IMR-90 (cell line): Measurements from ENCODE around the gene DIPK1A. TPM values are rescaled to one million over a fixed set of nuclear protein-coding genes. Genes with fewer than 3 reads are reported as not detected.

Experiments used
- ATAC-seq: fragments of 200-7000 bp; cut with Tn5 transposase; 2 replicates; pipeline ENCODE4 v1.9.1; 2020; ENCODE audit warnings: low read depth, mild to moderate bottlenecking, moderate library complexity
- BruUV-seq: library from RNA; stranded (reverse); fragments of 400-500 nt; replicated peaks from 2 replicates; lab custom pipeline; 2021; lab: Mats Ljungman, UMichigan
- CTCF ChIA-PET: fragments of 300-600 bp; formaldehyde crosslinking; extraction: SDS; loops from one replicate; lab custom pipeline; 2021; ENCODE audit warnings: antibody characterized with exemption; lab: Yijun Ruan, JAX
- POLR2A ChIA-PET: fragments of 300-600 bp; sonication (Branson Sonifier 250); formaldehyde crosslinking; loops from one replicate; lab custom pipeline; 2022; ENCODE audit warnings: antibody characterized with exemption; ENCODE audit not compliant: unreplicated experiment; lab: Charles Lee
- DNase-seq: peaks from one replicate; pipeline ENCODE4 v3.0.0; 2013
- H2AFZ ChIP-seq: replicated peaks from 2 replicates; pipeline ENCODE3; 2013; ENCODE audit warnings: low read length, mild to moderate bottlenecking; ENCODE audit not compliant: poor library complexity
- H2AK5ac ChIP-seq: 2 replicates; pipeline ENCODE4 v1.6.1; 2013; ENCODE audit warnings: low read depth, low read length, inconsistent platforms
- H2AK9ac ChIP-seq: replicated peaks from 2 replicates; pipeline ENCODE3; 2013; ENCODE audit warnings: mild to moderate bottlenecking, low read depth, low read length, moderate library complexity; ENCODE audit not compliant: poor library complexity
- H2BK120ac ChIP-seq: 2 replicates; pipeline ENCODE4 v1.6.1; 2013; ENCODE audit warnings: low read depth, low read length, inconsistent platforms
- H2BK15ac ChIP-seq: 3 replicates; pipeline ENCODE4 v1.6.1; 2013; ENCODE audit warnings: low read depth, low read length, inconsistent platforms
- H2BK20ac ChIP-seq: 2 replicates; pipeline ENCODE4 v1.6.1; 2013; ENCODE audit warnings: low read depth, mild to moderate bottlenecking, inconsistent platforms, low read length, moderate library complexity
- H2BK5ac ChIP-seq: 2 replicates; pipeline ENCODE4 v1.6.1; 2013; ENCODE audit warnings: mild to moderate bottlenecking, low read depth, low read length, inconsistent platforms; ENCODE audit not compliant: poor library complexity, severe bottlenecking
- H3K14ac ChIP-seq: replicated peaks from 2 replicates; pipeline ENCODE4 v1.6.1; 2013; ENCODE audit warnings: low read depth, low read length, inconsistent platforms
- H3K18ac ChIP-seq: 2 replicates; pipeline ENCODE4 v1.6.1; 2013; ENCODE audit warnings: low read depth, low read length, control low read depth
- H3K23ac ChIP-seq: 2 replicates; pipeline ENCODE4 v1.6.1; 2013; ENCODE audit warnings: low read depth, low read length, inconsistent platforms
- H3K27ac ChIP-seq: 2 replicates; pipeline ENCODE4 v1.5.1; 2013; ENCODE audit warnings: mild to moderate bottlenecking, control low read depth, low read length; ENCODE audit not compliant: insufficient read depth
- H3K27me3 ChIP-seq: 2 replicates; pipeline ENCODE4 v1.6.1; 2013; ENCODE audit warnings: low read length; ENCODE audit not compliant: control insufficient read depth, insufficient read depth
- H3K36me3 ChIP-seq: 2 replicates; pipeline ENCODE4 v1.6.1; 2013; ENCODE audit warnings: low read length, mixed read lengths; ENCODE audit not compliant: control insufficient read depth, insufficient read depth
- H3K4ac ChIP-seq: 2 replicates; pipeline ENCODE4 v1.6.1; 2013; ENCODE audit warnings: low read depth, low read length, inconsistent platforms
- H3K4me1 ChIP-seq: 2 replicates; pipeline ENCODE4 v1.6.1; 2013; ENCODE audit warnings: low read length, mixed read lengths; ENCODE audit not compliant: control insufficient read depth, insufficient read depth
- H3K4me2 ChIP-seq: 2 replicates; pipeline ENCODE4 v1.6.1; 2013; ENCODE audit warnings: low read depth, mild to moderate bottlenecking, control low read depth, low read length, moderate library complexity
- H3K4me3 ChIP-seq: 2 replicates; pipeline ENCODE4 v1.5.1; 2013; ENCODE audit warnings: low read depth, mild to moderate bottlenecking, control low read depth, low read length, moderate library complexity; ENCODE audit not compliant: insufficient read depth
- H3K56ac ChIP-seq: 2 replicates; pipeline ENCODE4 v1.6.1; 2013; ENCODE audit warnings: low read length, inconsistent platforms; ENCODE audit not compliant: insufficient read depth; ENCODE audit errors: extremely low read depth
- H3K79me1 ChIP-seq, 2 experiments: 2 replicates each; pipeline ENCODE4 v1.6.1; 2013; ENCODE audit warnings: low read length in 2 of 2, inconsistent platforms in 1 of 2, low read depth in 1 of 2
- H3K9ac ChIP-seq: 2 replicates; pipeline ENCODE4 v1.6.1; 2013; ENCODE audit warnings: low read depth, low read length, control low read depth
- H3K9me1 ChIP-seq: 2 replicates; pipeline ENCODE4 v1.6.1; 2013; ENCODE audit warnings: low read length, inconsistent platforms; ENCODE audit not compliant: insufficient read depth
- H3K9me3 ChIP-seq: 2 replicates; pipeline ENCODE4 v1.6.1; 2013; ENCODE audit warnings: low read length; ENCODE audit not compliant: control insufficient read depth, insufficient read depth
- H4K20me1 ChIP-seq: 2 replicates; pipeline ENCODE4 v1.6.1; 2013; ENCODE audit warnings: low read length, inconsistent platforms; ENCODE audit not compliant: insufficient read depth
- H4K5ac ChIP-seq: 2 replicates; pipeline ENCODE4 v1.6.1; 2013; ENCODE audit warnings: mild to moderate bottlenecking, low read depth, low read length, control low read depth
- H4K8ac ChIP-seq, 2 experiments: 2 replicates each; pipeline ENCODE4 v1.6.1; 2013; ENCODE audit warnings: low read depth in 2 of 2, low read length in 2 of 2, control low read depth in 1 of 2, inconsistent platforms in 1 of 2
- H4K91ac ChIP-seq: 2 replicates; pipeline ENCODE4 v1.6.1; 2013; ENCODE audit warnings: low read depth, low read length, inconsistent platforms; ENCODE audit not compliant: insufficient read depth
- BHLHE40 ChIP-seq: fragments of 150-350 bp; IDR thresholded peaks from 2 replicates; pipeline ENCODE4 v1.6.1; 2016; ENCODE audit warnings: mild to moderate bottlenecking, low read depth, low read length
- CHD1 ChIP-seq: IDR thresholded peaks from 2 replicates; pipeline ENCODE4 v1.6.1; 2012; ENCODE audit warnings: low read depth, low read length, improper control_type of control experiment
- FOS ChIP-seq: fragments of 150-350 bp; IDR thresholded peaks from 2 replicates; pipeline ENCODE4 v1.6.1; 2016; ENCODE audit warnings: low read depth, low read length
- MAFK ChIP-seq: IDR thresholded peaks from 2 replicates; pipeline ENCODE4 v1.6.1; 2012; ENCODE audit warnings: low read depth, low read length, improper control_type of control experiment
- MAZ ChIP-seq: IDR thresholded peaks from 2 replicates; pipeline ENCODE4 v1.6.1; 2012; ENCODE audit warnings: low read depth, mild to moderate bottlenecking, low read length, improper control_type of control experiment, moderate library complexity, borderline replicate concordance
- MXI1 ChIP-seq: IDR thresholded peaks from 2 replicates; pipeline ENCODE4 v1.6.1; 2012; ENCODE audit warnings: low read depth, mild to moderate bottlenecking, low read length, moderate library complexity, borderline replicate concordance
- NFE2L2 ChIP-seq: fragments of 150-350 bp; IDR thresholded peaks from 2 replicates; pipeline ENCODE4 v1.6.1; 2016; ENCODE audit warnings: low read depth, mild to moderate bottlenecking, low read length
- POLR2A ChIP-seq: IDR thresholded peaks from 2 replicates; pipeline ENCODE4 v1.6.1; 2012; ENCODE audit warnings: mild to moderate bottlenecking, low read depth, low read length
- RAD21 ChIP-seq: IDR thresholded peaks from 2 replicates; pipeline ENCODE4 v1.6.1; 2012; ENCODE audit warnings: low read length, improper control_type of control experiment
- RCOR1 ChIP-seq: IDR thresholded peaks from 2 replicates; pipeline ENCODE4 v1.6.1; 2012; ENCODE audit warnings: mild to moderate bottlenecking, low read length, improper control_type of control experiment; ENCODE audit not compliant: insufficient replicate concordance
- RFX5 ChIP-seq: IDR thresholded peaks from 2 replicates; pipeline ENCODE4 v1.8.0; 2012; ENCODE audit warnings: low read depth, mild to moderate bottlenecking, low read length, moderate library complexity
- SMC3 ChIP-seq: fragments of 150-350 bp; IDR thresholded peaks from 2 replicates; pipeline ENCODE4 v1.6.1; 2016; ENCODE audit warnings: low read depth, mild to moderate bottlenecking, antibody characterized with exemption, low read length, moderate library complexity
- WGBS, 2 experiments: methylation state at CpG; one replicate each; pipeline versions ENCODE4 v1.1.5 to v1.1.7; 2013; ENCODE audit warnings: missing lambda C conversion rate in 2 of 2; ENCODE audit not compliant: insufficient read length in 1 of 2; ENCODE audit errors: extremely low coverage in 2 of 2; 5-methylcytosine and 5-hydroxymethylcytosine counted together
- dilution Hi-C: fragments of 300-500 bp; cut with HindIII; formaldehyde crosslinking; loops from one replicate; pipeline ENCODE4 v1.14.3; 2018; ENCODE audit warnings: low sequenced_read_pairs; ENCODE audit not compliant: unreplicated experiment
- in situ Hi-C: fragments of 300-500 bp; cut with MboI; formaldehyde crosslinking; loops from 3 replicates; pipeline ENCODE4 v1.14.3; 2019; ENCODE audit warnings: low sequenced_read_pairs, inconsistent platforms, mixed read lengths
- intact Hi-C: fragments of 100-400 bp; cut with micrococcal nuclease; formaldehyde crosslinking; loops from 2 replicates; pipeline ENCODE4 v1.10.0; 2022
- polyA plus RNA-seq, 3 experiments: library from polyadenylated mRNA; depleted of rRNA; stranded (reverse); fragments of >200 nt; gene quantifications; 2 replicates each; pipeline ENCODE4 v1.2.3, GENCODE V29; 2012; ENCODE audit warnings: low replicate concordance in 1 of 3
- total RNA-seq: library from RNA; depleted of rRNA; stranded (reverse); fragments of >200 nt; gene quantifications from 2 replicates; pipeline ENCODE4 v1.2.3, GENCODE V29; 2012
- TF ChIP-seq, protein P1 (sequence below): fragments of 150-350 bp; IDR thresholded peaks from 2 replicates; pipeline ENCODE4 v1.6.1; 2017; ENCODE audit warnings: mild to moderate bottlenecking, antibody characterized with exemption, low read length, low read depth
- TF ChIP-seq, protein P2 (sequence below): conservative IDR thresholded peaks from 2 replicates; pipeline ENCODE4 v1.5.1; 2012; ENCODE audit warnings: mild to moderate bottlenecking, low read depth, low read length, improper control_type of control experiment
- TF ChIP-seq, protein P3 (sequence below): fragments of 150-350 bp; IDR thresholded peaks from 2 replicates; pipeline ENCODE4 v1.6.1; 2016; ENCODE audit warnings: low read depth, mild to moderate bottlenecking, low read length, moderate library complexity, borderline replicate concordance

The DIPK1A gene
- total and polyA plus RNA-seq, 2 of the 4 experiments (the other 2 are of a cell fraction), result 4.7 to 5.7 TPM

DNA sequence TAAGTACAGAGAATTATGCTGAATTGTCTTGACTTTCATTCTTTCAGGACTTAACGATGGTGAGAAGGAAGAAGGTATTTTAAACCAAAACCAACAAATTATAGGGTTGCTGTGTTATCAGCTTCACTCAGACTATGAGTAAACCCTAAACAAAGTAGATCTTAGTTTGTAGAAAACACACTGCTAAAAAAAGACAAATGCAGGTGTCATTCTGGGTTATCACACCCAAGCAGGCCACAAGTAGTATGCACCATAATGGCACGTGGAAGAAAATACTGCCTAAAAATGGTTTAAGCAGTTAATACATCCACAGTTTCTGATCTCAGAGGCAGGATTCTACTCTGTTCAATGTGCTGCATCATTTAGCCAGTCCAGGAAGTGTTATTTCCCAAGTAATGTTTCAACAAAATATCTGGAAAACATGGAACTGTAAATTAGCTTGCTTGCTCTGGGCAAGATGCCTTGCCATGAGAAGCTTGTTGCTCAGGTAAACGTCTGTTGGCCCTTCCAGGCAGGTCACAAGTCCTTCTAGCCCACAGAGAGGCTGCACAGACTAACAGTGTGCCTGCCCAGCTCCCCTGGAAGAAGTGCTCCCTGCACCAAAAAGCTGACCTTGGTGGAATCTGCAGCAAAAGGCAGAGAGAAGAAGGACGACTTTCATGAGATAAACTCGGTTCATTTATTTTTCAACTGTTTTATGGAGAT is 4.1 kb downstream of the DIPK1A start:
- Histone ChIP-seq H2AK5ac (no peak overlapping the region), H4K91ac (peak overlapping the region; percentile 23; the same call in 1 of the 2 replicates), H2AK9ac (no peak overlapping the region), H3K9me1 (peaks cover 7% of the 10 kb centered on the region), H3K18ac (no peak overlapping the region), H3K27ac (no peak overlapping the region), H3K4me2 (no peak overlapping the region), H2AFZ (no peak overlapping the region), H3K23ac (peak overlapping the region; percentile 82), H2BK20ac (0 out of 2 replicates have a peak overlapping the region, but pooled peaks have one; percentile 22), H3K9me3 (no peaks in the 10 kb centered on the region), H3K14ac (0 out of 2 replicates have a peak overlapping the region, but pooled peaks have one; percentile 24), H3K4ac (peak overlapping the region; percentile 47), H3K4me3 (no peak overlapping the region), H3K9ac (no peak overlapping the region), H4K8ac (no peak overlapping the region; a peak in 1 of 4 replicates), H2BK5ac (no peak overlapping the region), H2BK15ac (no peak overlapping the region), H4K5ac (no peak overlapping the region), H3K27me3 (no peaks in the 10 kb centered on the region), H3K36me3 (no peaks in the 10 kb centered on the region), H3K56ac (no peak overlapping the region), H3K79me1 (peaks cover 12 to 30% of the 10 kb centered on the region in 2 experiments; a peak in 2 of 4 replicates), H3K4me1 (no peaks in the 10 kb centered on the region), H2BK120ac (peak overlapping the region; percentile 19; the same call in 1 of the 2 replicates), H4K20me1 (peaks cover 3% of the 10 kb centered on the region; the same call in 1 of the 2 replicates)
- ChIA-PET CTCF (interaction anchor here (3.3 kb wide), 1 partner anchor 98 kb away, joined by 18 read pairs; no protein-coding TSS in a partner anchor), POLR2A (no interaction called here)
- no TSS peak for BruUV-seq
- DNase-seq (no peak), ATAC-seq (no peak)
- 83% methylated on average over 1 of the region's 5 CpGs; no CpG with 5 or more reads in 1 of the 2 experiments for WGBS, 2 experiments
- intact Hi-C loops, result no loop called here
- dilution Hi-C loops, result no loop called here
- in situ Hi-C loops, result no loop called here
- no peak for TF ChIP-seq RFX5
- no peak for TF ChIP-seq RCOR1
- TF ChIP-seq, protein P1, sequence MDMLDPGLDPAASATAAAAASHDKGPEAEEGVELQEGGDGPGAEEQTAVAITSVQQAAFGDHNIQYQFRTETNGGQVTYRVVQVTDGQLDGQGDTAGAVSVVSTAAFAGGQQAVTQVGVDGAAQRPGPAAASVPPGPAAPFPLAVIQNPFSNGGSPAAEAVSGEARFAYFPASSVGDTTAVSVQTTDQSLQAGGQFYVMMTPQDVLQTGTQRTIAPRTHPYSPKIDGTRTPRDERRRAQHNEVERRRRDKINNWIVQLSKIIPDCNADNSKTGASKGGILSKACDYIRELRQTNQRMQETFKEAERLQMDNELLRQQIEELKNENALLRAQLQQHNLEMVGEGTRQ, result no peak
- TF ChIP-seq CHD1, result no peak
- TF ChIP-seq RAD21, result no peak
- no peak for TF ChIP-seq SMC3
- TF ChIP-seq, protein P2, sequence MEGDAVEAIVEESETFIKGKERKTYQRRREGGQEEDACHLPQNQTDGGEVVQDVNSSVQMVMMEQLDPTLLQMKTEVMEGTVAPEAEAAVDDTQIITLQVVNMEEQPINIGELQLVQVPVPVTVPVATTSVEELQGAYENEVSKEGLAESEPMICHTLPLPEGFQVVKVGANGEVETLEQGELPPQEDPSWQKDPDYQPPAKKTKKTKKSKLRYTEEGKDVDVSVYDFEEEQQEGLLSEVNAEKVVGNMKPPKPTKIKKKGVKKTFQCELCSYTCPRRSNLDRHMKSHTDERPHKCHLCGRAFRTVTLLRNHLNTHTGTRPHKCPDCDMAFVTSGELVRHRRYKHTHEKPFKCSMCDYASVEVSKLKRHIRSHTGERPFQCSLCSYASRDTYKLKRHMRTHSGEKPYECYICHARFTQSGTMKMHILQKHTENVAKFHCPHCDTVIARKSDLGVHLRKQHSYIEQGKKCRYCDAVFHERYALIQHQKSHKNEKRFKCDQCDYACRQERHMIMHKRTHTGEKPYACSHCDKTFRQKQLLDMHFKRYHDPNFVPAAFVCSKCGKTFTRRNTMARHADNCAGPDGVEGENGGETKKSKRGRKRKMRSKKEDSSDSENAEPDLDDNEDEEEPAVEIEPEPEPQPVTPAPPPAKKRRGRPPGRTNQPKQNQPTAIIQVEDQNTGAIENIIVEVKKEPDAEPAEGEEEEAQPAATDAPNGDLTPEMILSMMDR, result no peak
- no peak for TF ChIP-seq POLR2A
- no peak for TF ChIP-seq BHLHE40
- TF ChIP-seq MAFK, result no peak
- no peak for TF ChIP-seq MAZ
- TF ChIP-seq NFE2L2, result no peak
- TF ChIP-seq, protein P3, sequence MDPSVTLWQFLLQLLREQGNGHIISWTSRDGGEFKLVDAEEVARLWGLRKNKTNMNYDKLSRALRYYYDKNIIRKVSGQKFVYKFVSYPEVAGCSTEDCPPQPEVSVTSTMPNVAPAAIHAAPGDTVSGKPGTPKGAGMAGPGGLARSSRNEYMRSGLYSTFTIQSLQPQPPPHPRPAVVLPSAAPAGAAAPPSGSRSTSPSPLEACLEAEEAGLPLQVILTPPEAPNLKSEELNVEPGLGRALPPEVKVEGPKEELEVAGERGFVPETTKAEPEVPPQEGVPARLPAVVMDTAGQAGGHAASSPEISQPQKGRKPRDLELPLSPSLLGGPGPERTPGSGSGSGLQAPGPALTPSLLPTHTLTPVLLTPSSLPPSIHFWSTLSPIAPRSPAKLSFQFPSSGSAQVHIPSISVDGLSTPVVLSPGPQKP, result no peak
- TF ChIP-seq FOS, result no peak
- TF ChIP-seq MXI1, result no peak
